ENCODE results near the gene DAPK2.
"Not testable (repeated sequence)": the region's sequence is repeated elsewhere in the genome, so short reads cannot be mapped to it uniquely, and the experiment has no call there.

Gene DAPK2

DNA sequence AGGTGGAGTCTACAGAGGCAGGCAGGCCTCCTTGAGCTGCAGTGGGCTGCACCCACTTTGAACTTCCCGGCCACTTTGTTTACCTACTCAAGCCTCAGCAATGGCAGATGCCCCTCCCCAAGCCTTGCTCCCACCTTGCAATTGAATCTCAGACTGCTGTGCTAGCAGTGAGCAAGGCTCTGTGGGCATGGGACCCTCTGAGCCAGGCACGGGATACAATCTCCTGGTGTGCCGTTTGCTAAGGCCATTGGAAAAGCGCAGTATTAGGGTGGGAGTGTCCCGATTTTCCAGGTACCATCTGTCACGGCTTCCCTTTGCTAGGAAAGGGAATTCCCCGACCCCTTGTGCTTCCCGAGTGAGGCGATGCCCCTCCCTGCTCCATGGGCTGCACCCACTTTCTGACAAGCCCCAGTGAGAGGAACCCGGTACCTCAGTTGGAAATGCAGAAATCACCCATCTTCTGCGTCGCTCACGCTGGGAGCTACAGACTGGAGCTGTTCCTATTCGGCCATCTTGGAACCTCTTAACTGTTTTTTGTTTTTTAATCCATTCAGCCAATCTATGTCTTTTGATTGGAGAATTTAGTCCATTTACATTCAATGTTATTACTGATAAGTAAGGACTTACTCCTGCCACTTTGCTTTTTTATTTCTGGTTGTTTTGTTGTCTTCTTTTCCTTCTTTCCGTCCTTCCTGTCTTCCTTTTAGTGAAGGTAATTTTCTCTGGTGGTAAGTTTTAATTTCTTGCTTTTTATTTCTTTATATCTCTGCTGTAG lies 83.2 kb downstream of the DAPK2 start:
- H3K79me1 ChIP-seq (ENCODE audit: low read length); H3K4me3 ChIP-seq (ENCODE audit: low read depth, low read length); H3K4me1 ChIP-seq (ENCODE audit: control insufficient read depth in 1 of 2, insufficient read depth in 2 of 2, low read length in 2 of 2); H2BK5ac ChIP-seq (ENCODE audit: low read depth, low read length, poor library complexity); H3K4me2 ChIP-seq (ENCODE audit: low read length); H3K79me2 ChIP-seq (ENCODE audit: control insufficient read depth, insufficient read depth, low read length, poor library complexity); H2BK12ac ChIP-seq (ENCODE audit: low read length); H3K36me3 ChIP-seq (ENCODE audit: control insufficient read depth in 1 of 2, insufficient read depth in 2 of 2, low read length in 2 of 2); DNase-seq; H3K27ac ChIP-seq (ENCODE audit: low read depth, low read length); H3K9me3 ChIP-seq (ENCODE audit: insufficient read depth, low read depth, low read length); H3K23ac ChIP-seq (ENCODE audit: low read length); H4K12ac ChIP-seq (ENCODE audit: low read depth, low read length); H3K9ac ChIP-seq (ENCODE audit: low read length); H3K18ac ChIP-seq (ENCODE audit: low read length); H2AK5ac ChIP-seq (ENCODE audit: low read length); H3K14ac ChIP-seq (ENCODE audit: low read length); H2AFZ ChIP-seq (ENCODE audit: insufficient read depth, low read length, poor library complexity); H3K27me3 ChIP-seq (ENCODE audit: insufficient read depth, low read length); H4K91ac ChIP-seq (ENCODE audit: low read depth, low read length); H4K8ac ChIP-seq (ENCODE audit: low read depth, low read length); H2BK120ac ChIP-seq (ENCODE audit: insufficient read depth, low read length, poor library complexity); H3K4ac ChIP-seq (ENCODE audit: low read depth, low read length): not testable (repeated sequence)
- no CpG with 5 or more reads among the region's 15 CpGs for WGBS (ENCODE audit: extremely low coverage, insufficient coverage, insufficient read length)

GRCh38 chr15:63953524-63953923 lies 92.8 kb downstream of the DAPK2 start:
- Histone ChIP-seq H3K36me3 (ENCODE audit: control insufficient read depth in 1 of 2, insufficient read depth in 2 of 2, low read length in 2 of 2) (no peaks in the 10 kb centered on the region), H3K4me1 (ENCODE audit: control insufficient read depth in 1 of 2, insufficient read depth in 2 of 2, low read length in 2 of 2) (no peaks in the 10 kb centered on the region), H3K27me3 (ENCODE audit: insufficient read depth, low read length) (no peaks in the 10 kb centered on the region), H2BK120ac (ENCODE audit: insufficient read depth, low read length, poor library complexity) (no peak overlapping the region), H3K4me3 (ENCODE audit: low read depth, low read length) (no peak overlapping the region), H3K79me1 (ENCODE audit: low read length) (no peaks in the 10 kb centered on the region), H3K4ac (ENCODE audit: low read depth, low read length) (no peak overlapping the region), H2AFZ (ENCODE audit: insufficient read depth, low read length, poor library complexity) (no peak overlapping the region), H4K91ac (ENCODE audit: low read depth, low read length) (no peak overlapping the region), H2AK5ac (ENCODE audit: low read length) (no peak overlapping the region), H3K14ac (ENCODE audit: low read length) (no peak overlapping the region), H4K8ac (ENCODE audit: low read depth, low read length) (no peak overlapping the region), H3K79me2 (ENCODE audit: control insufficient read depth, insufficient read depth, low read length, poor library complexity) (no peaks in the 10 kb centered on the region), H3K23ac (ENCODE audit: low read length) (no peak overlapping the region), H2BK12ac (ENCODE audit: low read length) (no peak overlapping the region), H2BK5ac (ENCODE audit: low read depth, low read length, poor library complexity) (no peak overlapping the region), H3K9me3 (ENCODE audit: insufficient read depth, low read depth, low read length) (peaks cover 2% of the 10 kb centered on the region), H3K18ac (ENCODE audit: low read length) (no peak overlapping the region), H3K4me2 (ENCODE audit: low read length) (no peak overlapping the region), H4K12ac (ENCODE audit: low read depth, low read length) (no peak overlapping the region), H3K27ac (ENCODE audit: low read depth, low read length) (no peak overlapping the region), H3K9ac (ENCODE audit: low read length) (no peak overlapping the region)
- no CpG with 5 or more reads among the region's 2 CpGs for WGBS (ENCODE audit: extremely low coverage, insufficient coverage, insufficient read length)
- DNase-seq: no peak

DNA sequence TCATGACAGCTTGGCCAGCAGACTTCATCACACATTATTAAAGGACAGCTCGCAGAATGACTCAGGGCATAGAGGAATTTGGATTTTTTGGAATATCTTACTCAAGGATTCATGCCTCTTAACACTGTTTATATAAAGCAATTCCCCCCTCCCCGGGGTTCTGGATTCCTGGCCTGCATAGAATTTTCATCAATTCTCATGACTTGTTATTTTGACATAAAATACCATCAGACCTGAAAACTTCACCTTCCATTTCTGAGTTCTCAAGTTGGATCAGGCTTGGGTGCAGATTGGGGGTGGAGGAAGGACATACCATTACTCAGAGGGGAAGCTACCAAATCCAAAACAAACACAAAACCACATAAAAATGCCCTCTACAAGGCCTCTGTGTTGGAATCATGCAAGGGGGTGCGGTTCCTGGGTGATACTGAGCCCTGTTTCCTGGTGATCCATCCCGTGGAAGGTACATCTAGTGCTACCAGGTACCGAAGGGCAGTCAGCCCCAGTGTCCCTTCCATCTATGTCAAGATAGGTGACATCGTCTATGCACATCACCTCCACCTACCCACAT lies 95.3 kb downstream of the DAPK2 start:
- Histone ChIP-seq H3K79me1 (ENCODE audit: low read length) (no peaks in the 10 kb centered on the region), H3K18ac (ENCODE audit: low read length) (no peak overlapping the region), H3K14ac (ENCODE audit: low read length) (no peak overlapping the region), H3K4me3 (ENCODE audit: low read depth, low read length) (no peak overlapping the region), H3K36me3 (ENCODE audit: control insufficient read depth in 1 of 2, insufficient read depth in 2 of 2, low read length in 2 of 2) (no peaks in the 10 kb centered on the region), H3K79me2 (ENCODE audit: control insufficient read depth, insufficient read depth, low read length, poor library complexity) (no peaks in the 10 kb centered on the region), H3K27ac (ENCODE audit: low read depth, low read length) (no peak overlapping the region), H2AFZ (ENCODE audit: insufficient read depth, low read length, poor library complexity) (no peak overlapping the region), H3K9me3 (ENCODE audit: insufficient read depth, low read depth, low read length) (peaks cover 2% of the 10 kb centered on the region), H3K23ac (ENCODE audit: low read length) (no peak overlapping the region), H3K4ac (ENCODE audit: low read depth, low read length) (no peak overlapping the region), H4K91ac (ENCODE audit: low read depth, low read length) (no peak overlapping the region), H4K8ac (ENCODE audit: low read depth, low read length) (no peak overlapping the region), H4K12ac (ENCODE audit: low read depth, low read length) (no peak overlapping the region), H2AK5ac (ENCODE audit: low read length) (no peak overlapping the region), H3K4me2 (ENCODE audit: low read length) (no peak overlapping the region), H2BK12ac (ENCODE audit: low read length) (no peak overlapping the region), H2BK120ac (ENCODE audit: insufficient read depth, low read length, poor library complexity) (no peak overlapping the region), H3K4me1 (ENCODE audit: control insufficient read depth in 1 of 2, insufficient read depth in 2 of 2, low read length in 2 of 2) (no peaks in the 10 kb centered on the region), H3K27me3 (ENCODE audit: insufficient read depth, low read length) (no peaks in the 10 kb centered on the region), H2BK5ac (ENCODE audit: low read depth, low read length, poor library complexity) (no peak overlapping the region), H3K9ac (ENCODE audit: low read length) (no peak overlapping the region)
- WGBS (ENCODE audit: extremely low coverage, insufficient coverage, insufficient read length): no CpG with 5 or more reads among the region's 6 CpGs
- DNase-seq: no peak

DNA sequence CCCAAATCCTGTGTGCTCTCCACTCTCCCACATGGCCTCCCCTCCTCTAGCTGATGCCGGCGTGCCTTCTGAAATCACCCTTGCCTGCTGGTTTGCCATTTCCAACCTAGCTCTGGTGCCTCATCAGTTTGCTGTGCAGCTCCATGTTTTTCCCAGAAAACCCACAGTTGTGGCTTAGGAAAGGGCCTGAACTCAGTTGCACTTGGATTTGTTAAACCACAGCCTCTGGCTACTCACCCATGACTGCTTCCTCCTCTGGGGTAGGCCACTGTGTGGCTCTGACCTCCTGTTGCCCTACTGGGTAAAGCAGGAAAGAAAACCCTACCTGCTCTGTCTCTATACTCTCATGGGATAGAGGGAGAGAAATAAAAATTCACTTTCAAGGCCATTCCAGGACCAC lies 97.3 kb downstream of the DAPK2 start:
- Histone ChIP-seq H3K18ac (ENCODE audit: low read length) (no peak overlapping the region), H3K4ac (ENCODE audit: low read depth, low read length) (no peak overlapping the region), H2AFZ (ENCODE audit: insufficient read depth, low read length, poor library complexity) (no peak overlapping the region), H3K4me1 (ENCODE audit: control insufficient read depth in 1 of 2, insufficient read depth in 2 of 2, low read length in 2 of 2) (peaks cover 0 to 4% of the 10 kb centered on the region in 2 experiments), H4K8ac (ENCODE audit: low read depth, low read length) (no peak overlapping the region), H3K4me2 (ENCODE audit: low read length) (no peak overlapping the region), H3K36me3 (ENCODE audit: control insufficient read depth in 1 of 2, insufficient read depth in 2 of 2, low read length in 2 of 2) (no peaks in the 10 kb centered on the region), H3K79me2 (ENCODE audit: control insufficient read depth, insufficient read depth, low read length, poor library complexity) (no peaks in the 10 kb centered on the region), H3K27ac (ENCODE audit: low read depth, low read length) (no peak overlapping the region), H4K91ac (ENCODE audit: low read depth, low read length) (no peak overlapping the region), H3K9ac (ENCODE audit: low read length) (no peak overlapping the region), H3K14ac (ENCODE audit: low read length) (no peak overlapping the region), H3K23ac (ENCODE audit: low read length) (no peak overlapping the region), H4K12ac (ENCODE audit: low read depth, low read length) (no peak overlapping the region), H3K4me3 (ENCODE audit: low read depth, low read length) (no peak overlapping the region), H2BK5ac (ENCODE audit: low read depth, low read length, poor library complexity) (no peak overlapping the region), H3K9me3 (ENCODE audit: insufficient read depth, low read depth, low read length) (peaks cover 2% of the 10 kb centered on the region), H2BK120ac (ENCODE audit: insufficient read depth, low read length, poor library complexity) (no peak overlapping the region), H2AK5ac (ENCODE audit: low read length) (no peak overlapping the region), H3K79me1 (ENCODE audit: low read length) (no peaks in the 10 kb centered on the region), H2BK12ac (ENCODE audit: low read length) (no peak overlapping the region), H3K27me3 (ENCODE audit: insufficient read depth, low read length) (no peaks in the 10 kb centered on the region)
- no CpG with 5 or more reads among the region's 2 CpGs for WGBS (ENCODE audit: extremely low coverage, insufficient coverage, insufficient read length)
- no peak for DNase-seq
